HEK293 (cell line): ENCODE data around the gene SLC4A8.

ENCODE experiments used
- GLIS2 ChIP-seq: fragments of 450-650 bp; formaldehyde crosslinking; IDR thresholded peaks from 2 replicates; pipeline ENCODE4 v1.5.1; 2016; ENCODE audit warnings: missing biosample characterization, missing genetic modification characterization
- KLF7 ChIP-seq: fragments of 450-650 bp; formaldehyde crosslinking; IDR thresholded peaks from 2 replicates; pipeline ENCODE4 v1.5.1; 2016; ENCODE audit warnings: missing biosample characterization, missing genetic modification characterization, borderline replicate concordance
- KLF9 ChIP-seq: fragments of 450-650 bp; formaldehyde crosslinking; IDR thresholded peaks from 2 replicates; pipeline ENCODE4 v1.5.1; 2016; ENCODE audit warnings: missing biosample characterization, missing genetic modification characterization, low read depth
- MZF1 ChIP-seq: fragments of 450-650 bp; formaldehyde crosslinking; IDR thresholded peaks from 2 replicates; pipeline ENCODE4 v1.5.1; 2017; ENCODE audit warnings: missing biosample characterization, missing genetic modification characterization, borderline replicate concordance
- OVOL3 ChIP-seq: fragments of 450-650 bp; formaldehyde crosslinking; IDR thresholded peaks from 2 replicates; pipeline ENCODE4 v1.5.1; 2016; ENCODE audit warnings: missing biosample characterization, missing genetic modification characterization
- SP2 ChIP-seq: fragments of 450-650 bp; formaldehyde crosslinking; IDR thresholded peaks from 2 replicates; pipeline ENCODE4 v1.5.1; 2016; ENCODE audit warnings: missing biosample characterization, missing genetic modification characterization
- YY1 ChIP-seq: fragments of 450-650 bp; formaldehyde crosslinking; IDR thresholded peaks from 2 replicates; pipeline ENCODE4 v1.5.1; 2018; ENCODE audit warnings: missing biosample characterization, missing genetic modification characterization
- ZBTB48 ChIP-seq: fragments of 450-650 bp; formaldehyde crosslinking; IDR thresholded peaks from 2 replicates; pipeline ENCODE4 v1.5.1; 2016; ENCODE audit warnings: missing biosample characterization, missing genetic modification characterization
- ZNF138 ChIP-seq: fragments of 450-650 bp; formaldehyde crosslinking; IDR thresholded peaks from 2 replicates; pipeline ENCODE4 v1.5.1; 2016; ENCODE audit warnings: missing biosample characterization, missing genetic modification characterization, borderline replicate concordance
- ZNF223 ChIP-seq: fragments of 450-650 bp; formaldehyde crosslinking; IDR thresholded peaks from 2 replicates; pipeline ENCODE4 v1.5.1; 2016; ENCODE audit warnings: missing biosample characterization, missing genetic modification characterization
- ZNF24 ChIP-seq: fragments of 450-650 bp; formaldehyde crosslinking; IDR thresholded peaks from 2 replicates; pipeline ENCODE4 v1.5.1; 2016; ENCODE audit warnings: missing biosample characterization, missing genetic modification characterization
- ZNF248 ChIP-seq: fragments of 450-650 bp; formaldehyde crosslinking; IDR thresholded peaks from 2 replicates; pipeline ENCODE4 v1.5.1; 2017; ENCODE audit warnings: missing biosample characterization, missing genetic modification characterization
- ZNF341 ChIP-seq: fragments of 450-650 bp; formaldehyde crosslinking; IDR thresholded peaks from 2 replicates; pipeline ENCODE4; 2016; ENCODE audit warnings: low read depth, missing biosample characterization, missing genetic modification characterization
- ZNF473 ChIP-seq: fragments of 450-650 bp; formaldehyde crosslinking; IDR thresholded peaks from 2 replicates; pipeline ENCODE4 v1.5.1; 2017; ENCODE audit warnings: missing biosample characterization, missing genetic modification characterization
- ZNF555 ChIP-seq: fragments of 450-650 bp; formaldehyde crosslinking; conservative IDR thresholded peaks from 2 replicates; pipeline ENCODE4 v1.5.1; 2017; ENCODE audit warnings: missing biosample characterization, mild to moderate bottlenecking, missing genetic modification characterization, inconsistent platforms
- ZNF560 ChIP-seq: fragments of 450-650 bp; formaldehyde crosslinking; IDR thresholded peaks from 2 replicates; pipeline ENCODE4 v1.5.1; 2017; ENCODE audit warnings: missing biosample characterization, missing genetic modification characterization, borderline replicate concordance
- ZNF621 ChIP-seq: fragments of 450-650 bp; formaldehyde crosslinking; IDR thresholded peaks from 2 replicates; pipeline ENCODE4 v1.5.1; 2017; ENCODE audit warnings: missing biosample characterization, missing genetic modification characterization
- ZNF624 ChIP-seq: fragments of 450-650 bp; formaldehyde crosslinking; IDR thresholded peaks from 2 replicates; pipeline ENCODE4 v1.5.1; 2017; ENCODE audit warnings: missing biosample characterization, missing genetic modification characterization
- ZNF658 ChIP-seq: fragments of 450-650 bp; formaldehyde crosslinking; IDR thresholded peaks from 2 replicates; pipeline ENCODE4; 2016; ENCODE audit warnings: missing biosample characterization, missing genetic modification characterization
- ZNF777 ChIP-seq: fragments of 450-650 bp; formaldehyde crosslinking; IDR thresholded peaks from 2 replicates; pipeline ENCODE4 v1.5.1; 2017; ENCODE audit warnings: missing biosample characterization, missing genetic modification characterization, borderline replicate concordance
- ZNF785 ChIP-seq: fragments of 450-650 bp; formaldehyde crosslinking; IDR thresholded peaks from 2 replicates; pipeline ENCODE4 v1.5.1; 2016; ENCODE audit warnings: missing biosample characterization, missing genetic modification characterization
- ZNF792 ChIP-seq: fragments of 450-650 bp; formaldehyde crosslinking; IDR thresholded peaks from 2 replicates; pipeline ENCODE4 v1.5.1; 2016; ENCODE audit warnings: missing biosample characterization, missing genetic modification characterization
- ZNF843 ChIP-seq: fragments of 450-650 bp; formaldehyde crosslinking; IDR thresholded peaks from 2 replicates; pipeline ENCODE4 v1.5.1; 2016; ENCODE audit warnings: missing biosample characterization, missing genetic modification characterization
- TF ChIP-seq, protein P1 (sequence below): fragments of 450-650 bp; formaldehyde crosslinking; IDR thresholded peaks from 2 replicates; pipeline ENCODE4 v1.5.1; 2016; ENCODE audit warnings: missing biosample characterization, missing genetic modification characterization
- TF ChIP-seq, protein P2 (sequence below): fragments of 450-650 bp; formaldehyde crosslinking; IDR thresholded peaks from 2 replicates; pipeline ENCODE4 v1.5.1; 2016; ENCODE audit warnings: missing biosample characterization, missing genetic modification characterization
- TF ChIP-seq, protein P3 (sequence below): fragments of 450-650 bp; formaldehyde crosslinking; optimal IDR thresholded peaks from 2 replicates; pipeline ENCODE3; 2016; ENCODE audit warnings: missing biosample characterization, mild to moderate bottlenecking, missing genetic modification characterization
- TF ChIP-seq, protein P4 (sequence below): fragments of 450-650 bp; formaldehyde crosslinking; IDR thresholded peaks from 2 replicates; pipeline ENCODE4 v1.5.1; 2016; ENCODE audit warnings: missing biosample characterization, missing genetic modification characterization
- TF ChIP-seq, protein P5 (sequence below): fragments of 450-650 bp; IDR thresholded peaks from 2 replicates; pipeline ENCODE4 v1.5.1; 2018; ENCODE audit warnings: missing biosample characterization, mild to moderate bottlenecking, missing genetic modification characterization
- TF ChIP-seq, protein P6 (sequence below): fragments of 450-650 bp; formaldehyde crosslinking; IDR thresholded peaks from 2 replicates; pipeline ENCODE4 v1.5.1; 2016; ENCODE audit warnings: missing biosample characterization, missing genetic modification characterization
- TF ChIP-seq, protein P7 (sequence below): fragments of 450-650 bp; formaldehyde crosslinking; IDR thresholded peaks from 2 replicates; pipeline ENCODE4 v1.5.1; 2017; ENCODE audit warnings: missing biosample characterization, mild to moderate bottlenecking, missing genetic modification characterization, moderate library complexity

Gene SLC4A8

DNA sequence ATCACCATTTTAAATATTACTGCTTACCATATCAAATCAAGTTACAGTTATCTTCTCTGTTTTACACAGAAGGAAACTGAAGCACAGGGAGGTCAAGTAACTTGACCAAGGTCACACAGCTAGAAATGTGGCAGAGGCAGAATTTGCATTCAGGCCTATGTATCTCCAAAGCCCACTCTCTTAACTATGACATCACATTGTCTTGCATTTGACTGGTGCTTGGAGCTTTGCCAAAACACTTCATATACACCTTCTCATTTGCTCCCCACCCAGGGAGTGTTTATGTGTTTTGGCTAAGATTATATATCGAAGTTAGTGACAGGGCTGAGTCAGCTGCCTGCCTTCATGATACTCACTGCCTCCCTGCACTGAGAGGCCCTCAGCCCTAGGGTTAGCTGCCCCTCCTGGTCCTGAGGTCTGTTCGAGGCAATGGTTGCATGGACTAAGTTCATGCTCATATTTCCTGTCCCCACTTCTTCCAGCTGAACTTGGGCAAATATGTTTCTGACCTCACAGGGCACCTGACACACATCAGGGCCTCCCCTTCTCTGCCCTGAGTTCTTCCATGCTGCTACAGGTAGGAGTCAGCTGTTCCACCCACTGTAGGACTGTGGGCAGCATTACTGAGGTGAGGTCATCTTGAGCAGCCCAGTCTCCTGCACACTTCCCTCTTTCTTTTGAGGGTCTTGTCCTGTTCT lies 35.2 kb upstream of the SLC4A8 start (continued):
- TF ChIP-seq ZNF24 (tag by site-specific recombination) (peak; percentile 84), MZF1 (peak; percentile 78), OVOL3 (no peak; the same call in 1 of the 2 replicates), ZBTB48 (tag by site-specific recombination) (0 out of 2 replicates have a peak, but pooled peaks have one; percentile 75), ZNF341 (tag by site-specific recombination) (peak; percentile 82), ZNF785 (tag by site-specific recombination) (no peak), ZNF777 (tag by site-specific recombination) (no peak), ZNF248 (tag by site-specific recombination) (no peak), GLIS2 (tag by site-specific recombination) (no peak), ZNF624 (tag by site-specific recombination) (no peak), ZNF560 (tag by site-specific recombination) (no peak), ZNF843 (tag by site-specific recombination) (peak; percentile 86), SP2 (tag by site-specific recombination) (0 out of 2 replicates have a peak, but pooled peaks have one; percentile 8), ZNF555 (tag by site-specific recombination) (no peak), ZNF138 (tag by site-specific recombination) (no peak), ZNF473 (tag by site-specific recombination) (no peak), ZNF223 (tag by site-specific recombination) (no peak), KLF9 (no peak), ZNF658 (tag by site-specific recombination) (no peak), ZNF621 (no peak), KLF7 (no peak), YY1 (tag by site-specific recombination) (no peak), ZNF792 (tag by site-specific recombination) (no peak)
- TF ChIP-seq, protein P1, sequence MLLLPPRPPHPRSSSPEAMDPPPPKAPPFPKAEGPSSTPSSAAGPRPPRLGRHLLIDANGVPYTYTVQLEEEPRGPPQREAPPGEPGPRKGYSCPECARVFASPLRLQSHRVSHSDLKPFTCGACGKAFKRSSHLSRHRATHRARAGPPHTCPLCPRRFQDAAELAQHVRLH (tag by site-specific recombination) = peak; percentile 78
- TF ChIP-seq, protein P2, sequence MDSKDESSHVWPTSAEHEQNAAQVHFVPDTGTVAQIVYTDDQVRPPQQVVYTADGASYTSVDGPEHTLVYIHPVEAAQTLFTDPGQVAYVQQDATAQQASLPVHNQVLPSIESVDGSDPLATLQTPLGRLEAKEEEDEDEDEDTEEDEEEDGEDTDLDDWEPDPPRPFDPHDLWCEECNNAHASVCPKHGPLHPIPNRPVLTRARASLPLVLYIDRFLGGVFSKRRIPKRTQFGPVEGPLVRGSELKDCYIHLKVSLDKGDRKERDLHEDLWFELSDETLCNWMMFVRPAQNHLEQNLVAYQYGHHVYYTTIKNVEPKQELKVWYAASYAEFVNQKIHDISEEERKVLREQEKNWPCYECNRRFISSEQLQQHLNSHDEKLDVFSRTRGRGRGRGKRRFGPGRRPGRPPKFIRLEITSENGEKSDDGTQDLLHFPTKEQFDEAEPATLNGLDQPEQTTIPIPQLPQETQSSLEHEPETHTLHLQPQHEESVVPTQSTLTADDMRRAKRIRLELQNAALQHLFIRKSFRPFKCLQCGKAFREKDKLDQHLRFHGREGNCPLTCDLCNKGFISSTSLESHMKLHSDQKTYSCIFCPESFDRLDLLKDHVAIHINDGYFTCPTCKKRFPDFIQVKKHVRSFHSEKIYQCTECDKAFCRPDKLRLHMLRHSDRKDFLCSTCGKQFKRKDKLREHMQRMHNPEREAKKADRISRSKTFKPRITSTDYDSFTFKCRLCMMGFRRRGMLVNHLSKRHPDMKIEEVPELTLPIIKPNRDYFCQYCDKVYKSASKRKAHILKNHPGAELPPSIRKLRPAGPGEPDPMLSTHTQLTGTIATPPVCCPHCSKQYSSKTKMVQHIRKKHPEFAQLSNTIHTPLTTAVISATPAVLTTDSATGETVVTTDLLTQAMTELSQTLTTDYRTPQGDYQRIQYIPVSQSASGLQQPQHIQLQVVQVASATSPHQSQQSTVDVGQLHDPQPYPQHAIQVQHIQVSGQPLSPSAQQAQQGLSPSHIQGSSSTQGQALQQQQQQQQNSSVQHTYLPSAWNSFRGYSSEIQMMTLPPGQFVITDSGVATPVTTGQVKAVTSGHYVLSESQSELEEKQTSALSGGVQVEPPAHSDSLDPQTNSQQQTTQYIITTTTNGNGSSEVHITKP (tag by site-specific recombination) = peak; percentile 71
- TF ChIP-seq, protein P3, sequence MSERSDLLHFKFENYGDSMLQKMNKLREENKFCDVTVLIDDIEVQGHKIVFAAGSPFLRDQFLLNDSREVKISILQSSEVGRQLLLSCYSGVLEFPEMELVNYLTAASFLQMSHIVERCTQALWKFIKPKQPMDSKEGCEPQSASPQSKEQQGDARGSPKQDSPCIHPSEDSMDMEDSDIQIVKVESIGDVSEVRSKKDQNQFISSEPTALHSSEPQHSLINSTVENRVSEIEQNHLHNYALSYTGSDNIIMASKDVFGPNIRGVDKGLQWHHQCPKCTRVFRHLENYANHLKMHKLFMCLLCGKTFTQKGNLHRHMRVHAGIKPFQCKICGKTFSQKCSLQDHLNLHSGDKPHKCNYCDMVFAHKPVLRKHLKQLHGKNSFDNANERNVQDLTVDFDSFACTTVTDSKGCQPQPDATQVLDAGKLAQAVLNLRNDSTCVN (tag by site-specific recombination) = no peak
- TF ChIP-seq, protein P4, sequence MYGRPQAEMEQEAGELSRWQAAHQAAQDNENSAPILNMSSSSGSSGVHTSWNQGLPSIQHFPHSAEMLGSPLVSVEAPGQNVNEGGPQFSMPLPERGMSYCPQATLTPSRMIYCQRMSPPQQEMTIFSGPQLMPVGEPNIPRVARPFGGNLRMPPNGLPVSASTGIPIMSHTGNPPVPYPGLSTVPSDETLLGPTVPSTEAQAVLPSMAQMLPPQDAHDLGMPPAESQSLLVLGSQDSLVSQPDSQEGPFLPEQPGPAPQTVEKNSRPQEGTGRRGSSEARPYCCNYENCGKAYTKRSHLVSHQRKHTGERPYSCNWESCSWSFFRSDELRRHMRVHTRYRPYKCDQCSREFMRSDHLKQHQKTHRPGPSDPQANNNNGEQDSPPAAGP (tag by site-specific recombination) = peak; percentile 93
- TF ChIP-seq, protein P5, sequence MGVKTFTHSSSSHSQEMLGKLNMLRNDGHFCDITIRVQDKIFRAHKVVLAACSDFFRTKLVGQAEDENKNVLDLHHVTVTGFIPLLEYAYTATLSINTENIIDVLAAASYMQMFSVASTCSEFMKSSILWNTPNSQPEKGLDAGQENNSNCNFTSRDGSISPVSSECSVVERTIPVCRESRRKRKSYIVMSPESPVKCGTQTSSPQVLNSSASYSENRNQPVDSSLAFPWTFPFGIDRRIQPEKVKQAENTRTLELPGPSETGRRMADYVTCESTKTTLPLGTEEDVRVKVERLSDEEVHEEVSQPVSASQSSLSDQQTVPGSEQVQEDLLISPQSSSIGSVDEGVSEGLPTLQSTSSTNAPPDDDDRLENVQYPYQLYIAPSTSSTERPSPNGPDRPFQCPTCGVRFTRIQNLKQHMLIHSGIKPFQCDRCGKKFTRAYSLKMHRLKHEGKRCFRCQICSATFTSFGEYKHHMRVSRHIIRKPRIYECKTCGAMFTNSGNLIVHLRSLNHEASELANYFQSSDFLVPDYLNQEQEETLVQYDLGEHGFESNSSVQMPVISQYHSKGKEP (tag by site-specific recombination) = peak; percentile 89
- TF ChIP-seq, protein P6, sequence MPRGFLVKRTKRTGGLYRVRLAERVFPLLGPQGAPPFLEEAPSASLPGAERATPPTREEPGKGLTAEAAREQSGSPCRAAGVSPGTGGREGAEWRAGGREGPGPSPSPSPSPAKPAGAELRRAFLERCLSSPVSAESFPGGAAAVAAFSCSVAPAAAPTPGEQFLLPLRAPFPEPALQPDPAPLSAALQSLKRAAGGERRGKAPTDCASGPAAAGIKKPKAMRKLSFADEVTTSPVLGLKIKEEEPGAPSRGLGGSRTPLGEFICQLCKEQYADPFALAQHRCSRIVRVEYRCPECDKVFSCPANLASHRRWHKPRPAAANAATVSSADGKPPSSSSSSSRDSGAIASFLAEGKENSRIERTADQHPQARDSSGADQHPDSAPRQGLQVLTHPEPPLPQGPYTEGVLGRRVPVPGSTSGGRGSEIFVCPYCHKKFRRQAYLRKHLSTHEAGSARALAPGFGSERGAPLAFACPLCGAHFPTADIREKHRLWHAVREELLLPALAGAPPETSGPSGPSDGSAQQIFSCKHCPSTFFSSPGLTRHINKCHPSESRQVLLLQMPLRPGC (tag by site-specific recombination) = no peak
- TF ChIP-seq, protein P7, sequence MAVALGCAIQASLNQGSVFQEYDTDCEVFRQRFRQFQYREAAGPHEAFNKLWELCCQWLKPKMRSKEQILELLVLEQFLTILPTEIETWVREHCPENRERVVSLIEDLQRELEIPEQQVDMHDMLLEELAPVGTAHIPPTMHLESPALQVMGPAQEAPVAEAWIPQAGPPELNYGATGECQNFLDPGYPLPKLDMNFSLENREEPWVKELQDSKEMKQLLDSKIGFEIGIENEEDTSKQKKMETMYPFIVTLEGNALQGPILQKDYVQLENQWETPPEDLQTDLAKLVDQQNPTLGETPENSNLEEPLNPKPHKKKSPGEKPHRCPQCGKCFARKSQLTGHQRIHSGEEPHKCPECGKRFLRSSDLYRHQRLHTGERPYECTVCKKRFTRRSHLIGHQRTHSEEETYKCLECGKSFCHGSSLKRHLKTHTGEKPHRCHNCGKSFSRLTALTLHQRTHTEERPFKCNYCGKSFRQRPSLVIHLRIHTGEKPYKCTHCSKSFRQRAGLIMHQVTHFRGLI (tag by site-specific recombination) = no peak
